K562 (cell line): ENCODE data around the gene METRN. TPM values are rescaled to one million over a fixed set of nuclear protein-coding genes. Genes with fewer than 3 reads are reported as not detected.
A peak's percentile ranks its signal among the peaks of the same experiment; 100 is the strongest.

ENCODE experiments used
- HES1 ChIP-seq: fragments of 450-650 bp; IDR thresholded peaks from 2 replicates; pipeline ENCODE4 v1.6.1; 2016; ENCODE audit warnings: low read depth, mild to moderate bottlenecking, moderate library complexity
- HMGXB4 ChIP-seq: sonication (generic); formaldehyde crosslinking; IDR thresholded peaks from 2 replicates; pipeline ENCODE4 v1.8.1; 2023; ENCODE audit warnings: mild to moderate bottlenecking, missing genetic modification reagents
- IFI16 ChIP-seq: fragments of 250-450 bp; sonication (Bioruptor Pico); IDR thresholded peaks from 2 replicates; pipeline ENCODE4 v2.1.2; 2022; ENCODE audit warnings: mild to moderate bottlenecking, inconsistent platforms
- NCOA4 ChIP-seq: fragments of 450-650 bp; IDR thresholded peaks from 2 replicates; pipeline ENCODE4 v1.6.1; 2018; ENCODE audit warnings: mild to moderate bottlenecking; ENCODE audit not compliant: partially characterized antibody
- NONO ChIP-seq, 2 experiments: fragments of 200-400 bp in 1 of 2; fragments of 450-650 bp in 1 of 2; formaldehyde crosslinking in 1 of 2; IDR thresholded peaks; 2 replicates each; pipeline ENCODE4 v1.6.1; 2017; ENCODE audit warnings: low read depth in 2 of 2, mild to moderate bottlenecking in 2 of 2, moderate library complexity in 2 of 2, low read length in 1 of 2
- RHOXF2B ChIP-seq: fragments of 250-450 bp; sonication (Bioruptor Pico); conservative IDR thresholded peaks from 2 replicates; pipeline ENCODE4 v1.5.1; 2021
- SNAPC5 ChIP-seq: fragments of 250-450 bp; sonication (Bioruptor Pico); IDR thresholded peaks from 2 replicates; pipeline ENCODE4 v1.8.0; 2021; ENCODE audit warnings: moderate library complexity, mild to moderate bottlenecking, inconsistent platforms
- ZNF124 ChIP-seq: sonication (generic); formaldehyde crosslinking; IDR thresholded peaks from 2 replicates; pipeline ENCODE4 v1.8.1; 2022; ENCODE audit warnings: missing genetic modification reagents
- ZNF24 ChIP-seq: fragments of 450-650 bp; IDR thresholded peaks from 2 replicates; pipeline ENCODE4 v1.6.1; 2016
- ZNF707 ChIP-seq: fragments of 250-450 bp; sonication (Bioruptor Pico); conservative IDR thresholded peaks from 2 replicates; pipeline ENCODE4 v1.8.0; 2022; ENCODE audit warnings: inconsistent platforms, mild to moderate bottlenecking, moderate library complexity
- polyA plus RNA-seq, 8 experiments: library from polyadenylated mRNA; depleted of rRNA in 4 of 8; stranded (reverse) in 5 of 8; unstranded in 3 of 8; fragments of >200 nt; fragmentation: Nextera tagmentation in 2 of 8; fragmentation: Illumina TruSeq in 1 of 8; extraction: Ambion mirVana in 2 of 8; extraction: Trizol in 1 of 8; gene quantifications; 2 replicates each; pipeline versions ENCODE4 v1.2.1 to v1.2.3, GENCODE V29; 2011 to 2014; ENCODE audit warnings: inconsistent platforms in 1 of 8, missing spikeins in 1 of 8
- total RNA-seq, 7 experiments: library from RNA; depleted of rRNA in 6 of 7; stranded (reverse); fragments of >200 nt in 6 of 7; fragmentation: Illumina TruSeq in 2 of 7; extraction: Trizol in 2 of 7; gene quantifications; 2 replicates each; pipeline versions ENCODE4 v1.2.1 to v1.2.3, GENCODE V29; 2011 to 2021; ENCODE audit warnings: low replicate concordance in 1 of 7
- TF ChIP-seq, protein P1 (sequence below): fragments of 250-450 bp; sonication (Bioruptor Pico); IDR thresholded peaks from 2 replicates; pipeline ENCODE4 v1.8.0; 2022; ENCODE audit warnings: moderate library complexity, mild to moderate bottlenecking, inconsistent platforms
- TF ChIP-seq, protein P2 (sequence below): fragments of 450-650 bp; IDR thresholded peaks from 2 replicates; pipeline ENCODE4 v1.6.1; 2018; ENCODE audit warnings: mild to moderate bottlenecking, low read depth; ENCODE audit not compliant: partially characterized antibody
- TF ChIP-seq, protein P3 (sequence below), 3 experiments: IDR thresholded peaks in 2 of 3; conservative IDR thresholded peaks in 1 of 3; 2 replicates each; pipeline ENCODE4 v1.5.1; 2011 to 2012; ENCODE audit warnings: low read length in 3 of 3, mild to moderate bottlenecking in 3 of 3, control low read depth in 2 of 3, improper control_type of control experiment in 1 of 3, inconsistent platforms in 1 of 3, low read depth in 1 of 3, mixed read lengths in 1 of 3, moderate library complexity in 1 of 3; ENCODE audit not compliant: insufficient read depth in 2 of 3

METRN gene
- total and polyA plus RNA-seq, 9 of the 15 experiments (the other 6 are each of a cell fraction or from before 2014, with no cell fraction given): 0.20 to 89.8 (median 15.4) TPM

- no peak for TF ChIP-seq HMGXB4
- no peak for TF ChIP-seq IFI16 (CRISPR knock-in tag)
- TF ChIP-seq NONO (IDR thresholded peaks at IDR 0.05; ENCODE audit: low read depth in 2 of 2, low read length in 1 of 2): peak in 1 of 2 experiments; percentile 56; a peak in 2 of 4 replicates
- TF ChIP-seq, protein P1, sequence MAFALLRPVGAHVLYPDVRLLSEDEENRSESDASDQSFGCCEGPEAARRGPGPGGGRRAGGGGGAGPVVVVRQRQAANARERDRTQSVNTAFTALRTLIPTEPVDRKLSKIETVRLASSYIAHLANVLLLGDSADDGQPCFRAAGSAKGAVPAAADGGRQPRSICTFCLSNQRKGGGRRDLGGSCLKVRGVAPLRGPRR (CRISPR knock-in tag): no peak
- TF ChIP-seq HES1: peak; percentile 37; the same call in 1 of the 2 replicates
- TF ChIP-seq SNAPC5: no peak
- TF ChIP-seq, protein P2, sequence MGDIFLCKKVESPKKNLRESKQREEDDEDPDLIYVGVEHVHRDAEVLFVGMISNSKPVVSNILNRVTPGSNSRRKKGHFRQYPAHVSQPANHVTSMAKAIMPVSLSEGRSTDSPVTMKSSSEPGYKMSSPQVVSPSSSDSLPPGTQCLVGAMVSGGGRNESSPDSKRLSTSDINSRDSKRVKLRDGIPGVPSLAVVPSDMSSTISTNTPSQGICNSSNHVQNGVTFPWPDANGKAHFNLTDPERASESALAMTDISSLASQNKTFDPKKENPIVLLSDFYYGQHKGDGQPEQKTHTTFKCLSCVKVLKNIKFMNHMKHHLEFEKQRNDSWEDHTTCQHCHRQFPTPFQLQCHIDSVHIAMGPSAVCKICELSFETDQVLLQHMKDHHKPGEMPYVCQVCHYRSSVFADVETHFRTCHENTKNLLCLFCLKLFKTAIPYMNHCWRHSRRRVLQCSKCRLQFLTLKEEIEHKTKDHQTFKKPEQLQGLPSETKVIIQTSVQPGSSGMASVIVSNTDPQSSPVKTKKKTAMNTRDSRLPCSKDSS: no peak
- TF ChIP-seq ZNF24: no peak
- TF ChIP-seq ZNF707 (CRISPR knock-in tag): no peak
- TF ChIP-seq, protein P3, sequence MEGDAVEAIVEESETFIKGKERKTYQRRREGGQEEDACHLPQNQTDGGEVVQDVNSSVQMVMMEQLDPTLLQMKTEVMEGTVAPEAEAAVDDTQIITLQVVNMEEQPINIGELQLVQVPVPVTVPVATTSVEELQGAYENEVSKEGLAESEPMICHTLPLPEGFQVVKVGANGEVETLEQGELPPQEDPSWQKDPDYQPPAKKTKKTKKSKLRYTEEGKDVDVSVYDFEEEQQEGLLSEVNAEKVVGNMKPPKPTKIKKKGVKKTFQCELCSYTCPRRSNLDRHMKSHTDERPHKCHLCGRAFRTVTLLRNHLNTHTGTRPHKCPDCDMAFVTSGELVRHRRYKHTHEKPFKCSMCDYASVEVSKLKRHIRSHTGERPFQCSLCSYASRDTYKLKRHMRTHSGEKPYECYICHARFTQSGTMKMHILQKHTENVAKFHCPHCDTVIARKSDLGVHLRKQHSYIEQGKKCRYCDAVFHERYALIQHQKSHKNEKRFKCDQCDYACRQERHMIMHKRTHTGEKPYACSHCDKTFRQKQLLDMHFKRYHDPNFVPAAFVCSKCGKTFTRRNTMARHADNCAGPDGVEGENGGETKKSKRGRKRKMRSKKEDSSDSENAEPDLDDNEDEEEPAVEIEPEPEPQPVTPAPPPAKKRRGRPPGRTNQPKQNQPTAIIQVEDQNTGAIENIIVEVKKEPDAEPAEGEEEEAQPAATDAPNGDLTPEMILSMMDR (IDR thresholded peaks at IDR 0.05 in 2 of 3, conservative IDR thresholded peaks at IDR 0.05 in 1 of 3; ENCODE audit: insufficient read depth in 2 of 3, low read depth in 1 of 3, low read length in 3 of 3): no peak
- no peak for TF ChIP-seq NCOA4
- no peak for TF ChIP-seq RHOXF2B (CRISPR knock-in tag)
- TF ChIP-seq ZNF124 (CRISPR knock-in tag): no peak
Observed at GRCh38 chr16:679814-680624, 34.9 kb upstream of the METRN start, which contains the start of gene STUB1 (continued).
